Activated gamma-delta T cell (primary cell): ENCODE results near the gene SIGLEC15.
"Not testable (repeated sequence)": the region's sequence is repeated elsewhere in the genome, so short reads cannot be mapped to it uniquely, and the experiment has no call there.

Source experiments
- DNase-seq: peaks from one replicate; lab custom pipeline; 2025; lab: John Stamatoyannopoulos, UW
- total RNA-seq, 2 donors: gene quantifications; one replicate each; lab custom pipeline; 2026; lab: John Stamatoyannopoulos, UW

The SIGLEC15 gene
- total RNA-seq, result 0.15 to 0.74 reads per million in 2 donors

- DNase-seq, result no peak
These were observed at the start of gene SIGLEC15 for GRCh38 chr18:45825258-45826044. Gene SIGLEC15 (plus strand): TSS chr18:45825675. CDS start chr18:45825729, 54 bp downstream.

GRCh38 chr18:45775743-45776142, 49.7 kb upstream of the SIGLEC15 start:
- no peak for DNase-seq

- DNase-seq, result no peak
These were observed 48.1 kb upstream of the SIGLEC15 start for GRCh38 chr18:45777393-45777792.

- DNase-seq, result no peak
These were observed 44.9 kb upstream of the SIGLEC15 start for GRCh38 chr18:45780568-45780967.

GRCh38 chr18:45782662-45783061, 42.8 kb upstream of the SIGLEC15 start:
- no peak for DNase-seq

- DNase-seq, result no peak
These were observed 42.1 kb upstream of the SIGLEC15 start for GRCh38 chr18:45783097-45784075.

GRCh38 chr18:45785134-45785533, 40.3 kb upstream of the SIGLEC15 start:
- no peak for DNase-seq

- DNase-seq, result no peak
These were observed 38.5 kb upstream of the SIGLEC15 start for GRCh38 chr18:45786941-45787340.

- no peak for DNase-seq
These were observed 38.1 kb upstream of the SIGLEC15 start for GRCh38 chr18:45787346-45787745.

GRCh38 chr18:45788861-45789260, 36.6 kb upstream of the SIGLEC15 start:
- DNase-seq, result no peak

GRCh38 chr18:45792506-45793263, 32.8 kb upstream of the SIGLEC15 start:
- no peak for DNase-seq

GRCh38 chr18:45793264-45793965, 32.1 kb upstream of the SIGLEC15 start:
- no peak for DNase-seq

GRCh38 chr18:45801416-45802004, 24.0 kb upstream of the SIGLEC15 start:
- no peak for DNase-seq

GRCh38 chr18:45802814-45803492, 22.5 kb upstream of the SIGLEC15 start:
- DNase-seq, result no peak

- DNase-seq, result no peak
These were observed 19.9 kb upstream of the SIGLEC15 start for GRCh38 chr18:45805551-45805950.

GRCh38 chr18:45806226-45806625, 19.2 kb upstream of the SIGLEC15 start:
- DNase-seq, result no peak

- DNase-seq, result not testable (repeated sequence)
These were observed 18.3 kb upstream of the SIGLEC15 start for GRCh38 chr18:45807144-45807543.

- not testable (repeated sequence) for DNase-seq
These were observed 10.7 kb upstream of the SIGLEC15 start for GRCh38 chr18:45814733-45815132.

- no peak for DNase-seq
These were observed 7.9 kb upstream of the SIGLEC15 start for GRCh38 chr18:45817543-45817942.

- not testable (repeated sequence) for DNase-seq
These were observed 6.7 kb upstream of the SIGLEC15 start for GRCh38 chr18:45818765-45819164.
